GM21423 (cell line): Measurements from ENCODE around the gene ACTRT2.

Source experiments
- ATAC-seq: cut with Tn5 transposase; IDR thresholded peaks from one replicate; pipeline ENCODE4 v1.9.1; 2021; ENCODE audit warnings: mild to moderate bottlenecking, moderate library complexity; ENCODE audit not compliant: unreplicated experiment

ACTRT2 gene

DNA sequence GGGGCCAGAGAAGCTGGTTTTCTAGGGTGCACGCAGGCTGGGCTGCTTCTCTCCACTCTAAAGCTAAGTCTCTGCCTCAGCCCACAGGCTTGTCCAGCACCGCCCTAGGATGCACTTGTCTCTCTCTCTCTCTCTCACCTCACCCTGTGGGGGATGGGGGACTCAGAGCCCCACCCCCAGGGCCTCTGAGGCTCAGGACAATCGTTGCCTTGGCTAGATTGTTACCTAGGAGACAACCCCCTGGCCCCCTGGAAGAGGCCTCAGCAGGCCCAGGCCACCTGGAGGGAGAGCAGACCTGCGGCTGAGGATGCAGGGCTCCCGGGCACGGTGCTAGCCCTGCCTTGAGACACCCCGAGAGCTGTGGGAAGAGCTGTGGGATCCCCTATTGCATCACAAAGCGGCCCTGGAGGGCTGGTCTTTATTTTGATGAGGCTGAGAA lies at the start of gene ACTRT2:
ACTRT2 (plus strand) TSS at position 235 of the 439 bp plus-strand sequence. CDS start 220 bp downstream, outside the sequence.
- ATAC-seq, result no peak

DNA sequence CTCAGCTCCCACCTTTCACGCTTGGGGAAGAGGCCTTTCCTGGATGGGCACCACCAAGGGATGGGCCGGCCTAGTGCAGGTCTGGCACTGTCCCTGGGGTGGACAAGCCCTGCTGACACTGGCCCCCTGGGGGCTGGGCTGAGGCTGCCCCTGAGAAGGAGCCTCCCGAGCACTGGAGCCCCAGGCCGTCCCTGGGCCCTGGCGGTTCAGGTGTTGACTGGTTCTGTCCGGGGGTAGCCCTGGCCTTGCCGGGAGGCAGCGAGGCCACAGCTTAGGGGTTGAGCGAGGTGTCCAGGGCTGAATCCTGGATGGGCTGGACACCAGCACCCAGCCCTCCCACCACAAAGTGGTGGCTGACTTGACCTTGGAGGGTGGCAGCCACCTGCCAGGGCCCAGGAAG lies 49.7 kb upstream of the ACTRT2 start:
- ATAC-seq, result no peak

DNA sequence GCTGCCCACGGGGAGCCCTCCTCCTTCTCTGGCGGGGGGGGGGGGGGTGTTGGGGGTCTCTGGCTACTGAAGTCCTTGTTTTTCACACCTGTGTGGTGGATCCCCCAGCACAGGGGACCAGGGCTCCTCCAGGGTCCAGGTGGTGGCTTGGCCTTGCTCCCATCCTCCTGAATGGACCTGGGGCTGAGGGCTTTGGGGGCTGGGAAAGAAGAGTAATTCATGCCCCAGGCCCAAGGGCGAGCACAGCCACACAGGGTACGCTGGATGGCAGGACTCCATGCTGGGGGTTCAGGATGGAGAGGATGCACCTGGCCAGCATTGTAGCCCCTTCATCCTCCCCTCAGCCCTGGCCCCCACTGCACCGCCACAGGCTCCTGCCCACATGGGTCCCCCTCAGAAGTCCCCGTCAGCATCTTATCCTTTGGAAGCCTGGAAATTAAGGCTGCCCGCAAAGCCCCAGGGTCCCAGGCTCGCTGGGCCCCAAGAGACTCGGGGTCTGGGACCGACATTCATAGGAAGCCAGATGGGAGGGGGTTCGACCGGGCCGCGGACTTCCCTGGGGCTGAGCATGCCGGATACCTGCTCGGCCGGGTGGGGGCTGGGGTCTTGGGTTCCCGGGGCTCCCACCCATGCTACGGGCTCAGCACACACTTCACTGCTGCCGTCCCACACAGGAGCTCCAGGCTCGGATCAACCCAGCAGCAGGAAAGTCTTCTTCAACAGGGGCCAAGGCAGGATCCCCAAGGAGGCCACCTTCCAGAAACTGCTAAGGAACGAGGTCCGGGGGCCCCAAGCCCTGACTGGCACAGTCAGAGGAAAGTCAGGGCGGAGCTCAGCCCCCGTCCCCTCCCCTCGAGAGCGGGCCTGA lies 49.0 kb upstream of the ACTRT2 start:
- ATAC-seq, result no peak

DNA sequence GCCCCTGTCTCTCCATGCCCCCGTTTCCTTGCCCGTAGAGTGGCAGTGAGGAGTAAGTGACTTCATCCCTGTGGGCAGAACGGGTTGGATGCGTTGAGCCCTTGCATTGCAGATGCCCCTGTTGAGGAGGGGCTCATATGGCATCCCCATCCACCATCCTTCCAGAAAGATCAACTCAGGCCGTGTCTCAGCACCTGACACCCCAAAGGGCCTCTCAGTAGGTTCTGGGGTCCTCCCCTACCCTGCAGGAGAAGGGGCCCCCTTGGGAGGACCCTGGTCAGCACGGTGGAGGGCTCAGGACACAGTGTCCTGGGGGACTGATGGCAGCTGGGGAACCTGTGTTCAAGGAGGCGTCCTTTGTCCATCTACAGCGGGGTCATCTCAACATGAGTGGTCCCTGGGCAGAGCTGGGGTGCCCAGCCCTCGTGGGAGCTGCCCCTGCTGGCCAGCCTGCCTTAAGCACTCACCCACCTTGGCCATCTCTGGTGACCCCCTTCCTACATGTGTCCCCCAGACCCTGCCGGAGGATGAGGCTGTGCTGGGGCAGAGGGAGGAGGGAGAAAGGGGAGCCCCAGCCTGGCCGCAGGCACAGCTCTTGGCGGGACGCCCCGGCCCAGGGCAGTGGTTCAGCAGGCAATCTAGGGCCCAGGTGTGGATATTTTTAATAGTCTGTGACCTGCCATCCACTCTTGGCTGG lies 48.2 kb upstream of the ACTRT2 start:
- ATAC-seq, result no peak

DNA sequence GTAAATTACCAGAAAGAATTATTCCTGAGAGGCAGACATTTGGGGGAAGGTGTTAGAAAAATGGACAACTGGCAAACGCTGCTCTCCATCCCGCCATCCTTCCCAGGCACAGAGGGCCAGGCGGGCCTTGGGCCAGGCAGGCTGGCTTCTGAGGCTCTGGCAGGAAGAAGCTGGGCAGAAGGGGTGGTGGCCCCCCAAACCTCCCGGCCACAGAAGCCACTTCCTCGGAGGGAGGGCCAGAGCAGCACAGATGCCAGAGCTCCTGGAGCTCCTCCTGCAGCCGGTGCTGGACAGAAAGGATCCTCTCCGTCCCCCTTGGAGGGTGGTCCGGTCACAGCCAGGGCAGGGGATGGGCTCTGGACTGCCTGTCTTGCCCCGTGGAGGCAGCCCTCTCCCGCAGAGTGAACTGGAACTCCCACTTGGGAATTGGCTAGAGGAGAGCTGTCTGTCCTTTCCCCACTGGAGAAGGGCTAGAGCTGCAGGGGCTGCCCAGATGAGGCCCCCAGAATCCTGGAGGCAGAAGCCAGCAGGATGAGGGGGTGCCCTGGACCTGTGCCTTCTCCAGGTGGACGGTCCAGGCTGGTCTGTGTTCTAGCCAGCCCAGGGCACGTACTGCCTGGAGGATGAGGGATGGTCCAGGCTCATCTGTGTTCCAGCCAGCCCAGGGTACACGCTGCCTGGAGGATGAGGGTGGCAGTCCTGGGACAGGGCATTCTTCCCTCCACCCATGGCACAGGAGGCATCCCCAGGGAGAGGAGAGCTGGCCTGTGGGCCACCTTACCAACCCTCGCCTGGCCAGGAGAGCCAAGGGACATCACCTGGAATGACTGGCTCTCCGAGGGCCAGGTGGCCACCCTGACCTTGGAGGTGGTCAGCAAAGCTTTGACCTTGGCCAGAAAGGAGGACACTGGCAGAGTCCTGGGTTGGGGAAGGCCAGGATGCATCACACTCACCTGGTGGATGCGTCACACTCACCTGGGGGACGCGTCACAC lies 47.4 kb upstream of the ACTRT2 start:
- ATAC-seq, result no peak

DNA sequence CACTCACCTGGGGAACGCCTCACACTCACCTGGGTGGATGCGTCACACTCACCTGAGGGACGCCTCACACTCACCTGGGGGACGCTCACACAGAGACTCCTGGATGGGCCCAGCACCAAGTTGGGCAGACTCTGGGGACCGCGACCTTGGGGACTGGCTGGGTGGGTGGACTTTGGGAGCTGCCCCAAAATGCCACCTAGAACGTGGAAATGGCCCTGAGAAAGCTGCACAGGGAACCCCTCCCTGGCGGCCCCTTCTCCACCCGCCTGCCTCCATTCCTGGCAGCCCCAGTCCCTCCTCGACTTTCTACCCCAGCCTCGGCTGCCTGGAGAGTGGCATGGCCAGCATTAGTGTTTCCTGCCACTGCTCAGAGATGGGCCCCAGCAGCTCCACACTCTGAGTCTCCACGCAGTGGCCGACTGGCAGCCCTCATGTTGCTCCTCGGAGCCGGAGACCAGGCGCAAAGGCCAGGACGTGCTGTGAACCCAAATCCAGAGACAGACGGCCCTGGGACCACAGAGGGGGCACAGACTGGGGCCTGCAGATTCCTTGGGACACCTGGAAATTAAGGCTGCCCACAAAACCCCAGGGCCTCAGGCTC lies 46.5 kb upstream of the ACTRT2 start:
- no peak for ATAC-seq

DNA sequence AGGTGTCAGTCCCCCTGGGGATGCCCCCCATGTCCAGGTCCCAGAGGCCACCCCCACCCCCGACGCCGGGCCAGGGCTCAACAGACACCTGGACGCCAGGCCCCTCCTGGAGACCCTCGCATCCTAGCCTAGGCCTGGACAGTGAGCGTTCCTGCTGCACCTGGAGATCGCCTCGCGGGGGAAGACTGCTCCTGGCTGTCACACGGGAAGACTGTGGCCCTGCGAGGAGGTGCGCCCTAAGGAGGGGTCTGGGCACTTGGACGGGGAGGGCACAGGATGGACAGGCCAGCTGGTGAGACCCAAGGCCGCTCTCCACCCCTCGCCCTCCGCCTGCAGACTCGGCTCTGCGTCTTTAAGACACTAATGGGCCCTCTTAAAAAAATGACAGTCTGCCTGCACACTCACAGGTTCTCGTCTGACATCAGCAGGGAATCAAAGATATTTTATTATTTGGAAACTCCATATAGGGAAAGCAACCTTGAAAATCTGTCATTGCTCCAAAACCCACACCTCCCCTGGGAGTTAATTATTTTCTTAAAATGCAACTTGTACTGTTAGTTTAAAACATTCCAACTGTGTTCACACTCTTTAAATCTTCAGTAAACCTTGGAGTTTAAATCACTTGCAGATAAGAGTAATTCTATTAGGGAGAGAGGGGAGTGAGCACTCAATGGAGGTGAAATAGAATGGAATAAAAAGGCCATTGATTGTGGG lies 45.6 kb upstream of the ACTRT2 start:
- ATAC-seq, result no peak

DNA sequence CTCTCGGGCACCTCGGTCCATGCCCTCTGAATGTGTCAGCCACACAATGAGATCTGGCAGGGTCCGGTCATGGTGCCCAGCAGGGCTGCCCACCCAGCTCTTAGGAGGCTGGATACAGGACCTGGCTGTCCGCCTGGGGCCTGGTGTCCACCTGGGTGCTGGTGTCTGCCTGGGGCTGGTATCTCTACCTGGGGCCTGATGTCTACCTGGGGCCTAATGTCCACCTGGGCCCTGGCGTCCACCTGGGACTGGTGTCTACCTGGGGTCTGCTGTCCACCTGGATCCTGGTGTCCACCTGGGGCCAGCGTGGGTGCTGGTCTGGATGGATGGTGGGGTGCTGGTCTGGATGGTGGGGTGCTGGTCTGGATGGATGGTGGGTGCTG lies 45.1 kb upstream of the ACTRT2 start:
- no peak for ATAC-seq

DNA sequence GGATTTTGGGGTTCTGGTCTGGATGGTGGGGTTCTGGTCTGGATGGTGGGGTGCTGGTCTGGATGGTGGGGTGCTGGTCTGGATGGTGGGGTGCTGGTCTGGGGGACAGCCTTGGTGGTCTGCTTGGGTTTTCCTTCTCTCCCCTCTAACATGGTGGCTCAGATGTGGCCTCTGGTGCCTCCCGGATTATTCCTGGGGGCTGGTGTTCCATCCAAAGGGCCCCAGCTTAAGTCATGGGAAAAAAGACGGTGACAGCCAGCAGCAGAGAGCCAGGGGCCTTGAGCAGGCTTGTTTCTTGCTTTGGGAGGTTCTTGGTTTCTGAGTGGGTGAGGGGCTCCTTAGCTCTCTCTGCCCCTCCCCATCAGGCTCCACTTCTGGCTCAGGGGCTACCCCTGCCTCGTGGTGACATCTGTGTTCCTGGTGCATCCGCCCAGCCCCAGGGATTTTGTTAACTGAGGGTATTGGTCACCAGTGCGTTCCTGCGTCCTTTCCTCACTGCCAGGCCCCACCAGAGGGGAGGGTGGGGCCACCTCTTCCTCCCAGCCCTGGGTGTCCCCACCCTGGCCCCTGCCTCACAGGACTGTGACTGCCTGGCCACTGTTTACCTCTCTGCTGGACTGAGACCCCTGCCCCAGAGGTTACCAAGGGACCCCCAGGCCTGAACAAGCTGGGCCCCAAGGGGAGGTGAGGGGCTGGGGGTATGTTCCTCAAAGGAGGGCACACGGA lies 43.2 kb upstream of the ACTRT2 start:
- ATAC-seq, result no peak

DNA sequence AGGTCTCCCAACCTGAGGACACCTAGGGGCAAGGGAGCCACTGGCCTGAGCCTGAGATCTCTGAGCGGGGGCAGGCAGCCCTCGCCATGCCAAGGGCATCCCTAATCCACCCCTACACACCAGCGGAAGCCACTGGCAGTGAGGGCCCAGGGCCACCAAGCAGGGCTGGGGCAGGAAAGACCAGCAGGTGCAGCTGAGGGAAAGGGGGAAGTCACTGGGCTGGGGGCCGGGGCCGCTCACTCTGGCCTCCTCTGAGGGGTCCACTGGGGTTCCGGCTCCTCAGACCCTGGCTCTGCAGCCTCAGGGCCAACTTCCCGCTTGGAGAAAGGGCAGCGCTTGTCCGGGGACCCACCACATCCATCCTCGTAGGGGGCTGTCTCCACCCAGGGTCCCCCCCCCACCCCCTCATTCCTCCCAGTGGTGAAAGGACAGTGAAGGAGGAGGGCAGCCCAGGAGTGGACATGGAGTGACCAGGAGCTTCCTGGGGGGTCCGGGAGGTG lies 42.5 kb upstream of the ACTRT2 start:
- ATAC-seq, result no peak

DNA sequence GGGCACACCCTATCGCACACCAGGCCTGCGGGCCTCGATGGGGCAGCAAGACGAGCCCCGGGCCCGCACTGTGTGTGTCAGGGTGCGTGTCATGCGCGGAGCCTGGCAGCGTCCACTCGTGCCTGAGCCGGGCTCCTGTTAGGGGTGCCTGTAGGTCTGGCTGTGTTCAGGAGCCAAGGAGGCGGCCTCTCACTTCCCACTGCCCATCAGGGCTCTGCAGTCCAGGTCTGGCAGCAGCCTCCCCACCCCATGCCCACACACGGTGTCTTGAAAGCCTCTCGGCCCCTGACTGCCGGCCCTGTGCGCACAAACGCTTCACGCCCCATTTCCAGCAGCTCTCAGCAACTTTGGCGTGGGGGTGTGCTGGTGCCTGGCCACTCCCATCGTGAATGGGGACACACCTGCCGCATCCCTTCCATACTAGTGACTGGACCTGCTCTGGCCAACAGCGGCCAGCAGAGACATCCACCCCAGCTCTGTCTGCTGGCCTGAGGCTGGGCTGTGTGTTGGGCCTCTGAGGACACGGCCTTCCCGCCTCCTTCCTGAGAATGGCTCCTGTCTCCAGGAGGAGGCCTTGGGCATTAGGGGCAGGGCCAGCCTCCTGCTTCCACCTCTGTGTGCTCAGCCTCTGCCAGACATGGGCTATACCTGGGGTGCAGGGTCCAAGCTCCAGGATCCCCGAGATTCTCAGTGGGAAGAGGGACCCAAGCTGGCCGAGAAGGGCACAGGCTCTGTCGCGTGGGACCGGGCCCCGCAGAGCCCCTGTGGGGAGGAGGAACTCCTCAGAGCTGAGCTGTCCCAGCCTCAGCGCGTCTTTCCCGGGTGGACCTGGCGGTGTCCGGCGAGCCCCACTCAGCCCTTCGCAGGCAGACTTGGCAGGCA lies 41.8 kb upstream of the ACTRT2 start:
- ATAC-seq, result no peak

DNA sequence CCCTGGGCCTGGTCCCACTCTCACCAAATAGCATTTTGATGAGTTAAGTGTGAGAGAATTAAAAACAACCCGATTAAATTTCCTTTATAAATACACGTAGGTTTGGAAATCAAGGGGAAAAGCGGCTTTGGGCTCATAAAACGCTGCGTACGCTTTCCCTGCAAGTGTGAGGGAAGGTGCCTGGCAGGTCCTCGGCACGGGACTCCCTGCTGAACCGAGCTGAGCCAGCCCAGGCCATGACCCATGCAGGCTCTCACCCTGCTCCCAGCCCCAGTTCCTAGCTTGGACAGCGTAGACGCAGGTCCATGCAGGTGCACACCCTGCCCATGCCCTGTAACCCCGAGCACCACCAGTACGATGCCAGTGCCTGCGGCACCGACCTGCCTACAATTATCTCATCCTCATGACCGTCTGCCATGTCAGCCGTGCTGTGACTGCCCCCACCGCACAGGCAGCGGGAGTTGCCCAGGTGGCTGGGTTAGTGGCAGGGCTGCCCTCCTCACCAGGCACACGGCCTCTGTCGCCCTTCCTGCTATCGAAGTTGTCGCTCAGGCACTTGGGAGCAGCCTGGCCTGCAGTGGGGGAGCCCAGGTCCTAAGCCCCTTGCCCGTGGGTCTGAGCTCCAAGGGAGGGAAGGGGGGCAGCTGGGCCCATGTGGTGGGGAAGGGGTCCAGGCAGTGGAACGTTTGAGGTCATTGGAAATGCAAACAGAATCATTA lies 41.0 kb upstream of the ACTRT2 start:
- no peak for ATAC-seq

DNA sequence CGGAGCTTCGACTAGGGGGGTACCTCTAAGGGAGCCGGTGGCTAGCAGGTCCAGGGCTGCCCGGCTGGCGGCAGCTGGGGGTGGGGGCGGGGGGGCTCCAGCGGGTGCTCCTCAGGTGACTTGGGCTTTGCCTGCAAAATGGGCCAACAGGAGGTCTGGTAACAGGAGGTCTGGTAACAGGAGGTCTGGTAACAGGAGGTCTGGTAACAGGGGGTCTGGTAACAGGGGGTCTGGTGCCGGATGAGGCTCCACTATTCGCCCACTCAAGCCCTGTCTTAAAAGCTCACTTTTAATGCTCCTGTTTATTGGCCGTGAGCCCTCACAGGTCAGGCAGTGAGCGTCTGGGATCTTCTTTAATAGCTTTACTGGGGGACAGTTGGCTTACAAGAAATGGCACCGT lies 40.4 kb upstream of the ACTRT2 start:
- no peak for ATAC-seq

DNA sequence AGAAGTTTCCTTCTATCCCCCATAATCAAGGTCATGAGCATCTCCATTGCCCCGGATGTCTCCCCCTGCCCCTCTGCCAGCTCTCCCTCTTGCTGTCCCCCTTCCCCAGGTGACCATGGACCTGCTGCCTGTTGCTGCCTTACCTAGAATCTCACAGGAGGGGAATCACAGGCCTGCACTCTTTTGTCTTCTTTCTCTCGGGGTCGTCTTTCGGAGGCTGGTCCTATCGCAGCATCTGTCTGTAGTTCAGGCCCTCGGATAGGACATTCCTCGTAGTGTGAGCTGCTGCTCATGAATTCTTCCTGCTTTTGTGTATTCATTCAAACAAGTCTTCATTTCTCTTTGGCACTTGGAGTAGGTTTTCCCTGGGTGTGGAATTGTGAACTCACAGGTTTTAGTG lies 39.9 kb upstream of the ACTRT2 start:
- ATAC-seq, result no peak

DNA sequence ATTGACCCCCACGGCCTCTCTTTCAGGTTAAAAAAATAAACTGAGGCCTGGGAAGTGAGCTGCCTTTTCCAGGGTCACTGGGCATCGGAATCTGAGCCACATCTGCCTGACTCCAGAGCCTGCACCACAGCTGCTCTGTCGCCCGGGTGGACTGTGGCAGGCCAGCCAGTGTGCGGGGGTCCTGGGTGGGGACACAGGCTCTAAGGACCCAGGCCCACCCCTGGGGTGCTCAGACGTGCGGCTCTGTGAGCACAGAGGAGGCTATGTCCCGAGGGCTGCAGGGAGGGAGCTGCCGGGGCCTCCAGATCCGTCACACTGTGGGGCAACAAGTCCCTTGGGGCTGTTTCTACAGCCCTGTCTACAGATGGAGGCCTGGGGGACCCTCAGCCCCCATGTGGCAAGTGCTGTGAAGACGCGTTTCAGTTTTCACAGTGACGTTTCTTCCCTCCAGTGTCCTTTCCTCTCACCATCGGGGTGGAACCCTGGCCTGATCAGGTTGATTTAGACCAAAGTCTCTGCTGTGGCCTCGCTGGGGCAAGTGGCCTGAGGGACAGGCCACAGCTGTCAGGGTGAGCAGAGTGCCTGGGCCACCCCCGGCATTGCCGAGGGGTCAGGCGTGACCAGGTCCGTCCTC lies 39.2 kb upstream of the ACTRT2 start:
- ATAC-seq, result no peak

DNA sequence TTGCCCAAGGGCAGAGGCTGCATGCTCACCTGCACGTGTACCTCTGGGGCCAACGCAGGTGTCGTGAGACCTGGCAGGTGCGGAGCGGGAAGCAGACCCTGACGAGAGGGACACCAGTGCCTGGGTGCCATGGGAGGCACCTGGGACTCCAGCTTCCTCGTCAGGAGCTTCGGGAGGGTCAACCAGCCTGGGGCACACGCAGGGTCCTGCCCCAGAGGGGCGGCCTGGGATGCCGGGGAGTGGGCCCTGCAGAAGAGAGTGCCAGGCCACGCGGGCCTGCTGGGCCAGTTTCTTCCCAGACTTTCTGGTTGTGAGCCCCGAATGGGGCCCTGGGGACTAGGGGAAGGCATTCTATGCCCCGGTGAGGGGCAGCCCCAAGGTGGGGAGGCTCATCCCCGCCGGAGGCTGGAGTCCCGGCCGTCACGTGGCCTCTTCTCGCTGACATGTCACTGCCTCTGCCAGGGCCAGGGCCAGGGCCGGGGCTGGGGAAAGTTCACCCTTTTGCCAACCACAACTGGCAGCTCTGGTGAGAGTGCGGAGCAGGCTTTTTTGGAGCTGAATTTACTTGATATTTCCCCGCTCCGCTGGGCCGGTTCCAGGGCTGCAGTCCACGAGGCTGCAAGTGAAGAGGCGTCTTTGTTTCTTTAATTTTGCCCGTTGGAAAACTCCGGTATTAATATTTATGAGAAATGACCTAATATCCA lies 38.5 kb upstream of the ACTRT2 start:
- no peak for ATAC-seq

DNA sequence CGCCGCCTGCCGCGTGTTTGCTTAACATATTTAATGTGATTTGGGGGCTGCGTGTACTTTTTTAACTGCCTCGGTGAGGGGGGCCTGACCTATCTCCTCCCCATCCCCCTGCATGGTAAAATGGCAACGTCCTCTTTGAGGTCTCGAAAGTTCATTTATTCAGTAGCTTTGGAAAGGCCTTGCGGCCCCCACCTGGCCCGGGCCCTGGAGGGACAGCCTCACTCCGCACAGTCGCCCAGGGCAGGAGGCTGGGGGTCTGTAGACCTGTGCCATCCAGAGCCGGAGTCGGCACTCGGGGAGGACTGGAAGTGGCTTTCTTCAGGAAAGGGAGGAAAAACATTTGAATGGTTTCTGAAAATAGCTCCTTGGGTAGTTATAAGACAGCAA lies 38.0 kb upstream of the ACTRT2 start:
- ATAC-seq, result no peak
